Spinal cord (tissue), 10 donors: ENCODE data around the gene ATXN3L. TPM values are rescaled to one million over a fixed set of nuclear protein-coding genes. Genes with fewer than 3 reads are reported as not detected.

Source experiments
- DNase-seq, 6 donors: peaks; one replicate each; pipeline versions ENCODE4 v3.0.0 to v3.0.0-alpha.2; 2013 to 2015; ENCODE audit warnings: low spot score in 6 of 6, low read depth in 4 of 6
- H3K27ac ChIP-seq: one replicate; pipeline ENCODE4 v1.5.1; 2013; ENCODE audit warnings: low read depth, low read length, control low read depth
- H3K27me3 ChIP-seq: one replicate; pipeline ENCODE4 v1.6.1; 2013; ENCODE audit warnings: low read length; ENCODE audit not compliant: control insufficient read depth, insufficient read depth
- H3K36me3 ChIP-seq: one replicate; pipeline ENCODE4 v1.6.1; 2013; ENCODE audit warnings: low read length; ENCODE audit not compliant: control insufficient read depth, insufficient read depth
- H3K4me1 ChIP-seq: one replicate; pipeline ENCODE4 v1.6.1; 2013; ENCODE audit warnings: low read length; ENCODE audit not compliant: control insufficient read depth, insufficient read depth
- H3K4me3 ChIP-seq: one replicate; pipeline ENCODE4 v1.5.1; 2013; ENCODE audit warnings: low read depth, low read length, control low read depth
- H3K9me3 ChIP-seq: one replicate; pipeline ENCODE4 v1.6.1; 2013; ENCODE audit warnings: low read length; ENCODE audit not compliant: control insufficient read depth, insufficient read depth
- whole genome bisulfite sequencing: methylation state at CpG from one replicate; pipeline ENCODE4 v1.1.5; 2013; ENCODE audit warnings: missing lambda C conversion rate; ENCODE audit not compliant: insufficient coverage; 5-methylcytosine and 5-hydroxymethylcytosine counted together
- polyA plus RNA-seq, 2 donors: library from polyadenylated mRNA; unstranded; fragments of 120-200 nt; gene quantifications; one replicate each; pipeline ENCODE4 v1.2.1, GENCODE V29; 2013; ENCODE audit not compliant: insufficient read length in 2 of 2
- total RNA-seq, 2 donors: library from RNA; depleted of rRNA in 1 of 2; stranded (reverse); fragments of 120-200 nt in 1 of 2; fragments of >200 nt in 1 of 2; gene quantifications; one replicate each; pipeline versions ENCODE4 v1.2.3 to v1.2.4, GENCODE V29; 2013 to 2014
- donor health status: healthy.

ATXN3L gene
- total and polyA plus RNA-seq, 4 donors, result not detected

- Histone ChIP-seq H3K27ac (no peak overlapping the region), H3K36me3 (no peaks in the 10 kb centered on the region), H3K4me3 (no peak overlapping the region), H3K4me1 (no peaks in the 10 kb centered on the region), H3K9me3 (no peaks in the 10 kb centered on the region), H3K27me3 (peaks cover 2% of the 10 kb centered on the region)
- 97% methylated on average over 20 of the region's 32 CpGs for WGBS
- DNase-seq, result no peak
These were observed 28.8 kb downstream of the ATXN3L start for GRCh38 chrX:13290891-13291614.

- Histone ChIP-seq H3K9me3 (peaks cover 2% of the 10 kb centered on the region), H3K4me1 (no peaks in the 10 kb centered on the region), H3K36me3 (no peaks in the 10 kb centered on the region), H3K27ac (no peak overlapping the region), H3K4me3 (no peak overlapping the region), H3K27me3 (peaks cover 2% of the 10 kb centered on the region)
- no CpG with 5 or more reads among the region's 5 CpGs for WGBS
- no peak for DNase-seq
These were observed 31.2 kb downstream of the ATXN3L start for GRCh38 chrX:13288671-13289070.

- Histone ChIP-seq H3K36me3 (no peaks in the 10 kb centered on the region), H3K27me3 (no peaks in the 10 kb centered on the region), H3K4me1 (no peaks in the 10 kb centered on the region), H3K4me3 (no peak overlapping the region), H3K27ac (no peak overlapping the region), H3K9me3 (peaks cover 2% of the 10 kb centered on the region)
- no CpG with 5 or more reads among the region's 2 CpGs for WGBS
- no peak for DNase-seq
These were observed 32.0 kb downstream of the ATXN3L start for GRCh38 chrX:13287816-13288215.

- no peak for DNase-seq
- WGBS, result 87% methylated on average over 6 of the region's 7 CpGs
- Histone ChIP-seq H3K27ac (no peak overlapping the region), H3K36me3 (no peaks in the 10 kb centered on the region), H3K4me1 (no peaks in the 10 kb centered on the region), H3K4me3 (no peak overlapping the region), H3K27me3 (peaks cover 10% of the 10 kb centered on the region), H3K9me3 (peaks cover 2% of the 10 kb centered on the region)
These were observed 34.2 kb downstream of the ATXN3L start for GRCh38 chrX:13285693-13286092.

- DNase-seq, result no peak
- WGBS, result 90% methylated on average over 4 of the region's 5 CpGs
- H3K4me3 ChIP-seq, result no peak overlapping the region
- no peaks in the 10 kb centered on the region for H3K4me1 ChIP-seq
- no peaks in the 10 kb centered on the region for H3K36me3 ChIP-seq
- H3K9me3 ChIP-seq, result peaks cover 2% of the 10 kb centered on the region
- no peak overlapping the region for H3K27ac ChIP-seq
- peaks cover 10% of the 10 kb centered on the region for H3K27me3 ChIP-seq
These were observed 34.6 kb downstream of the ATXN3L start for GRCh38 chrX:13285229-13285628.

- no peak overlapping the region for H3K27ac ChIP-seq
- peaks cover 2% of the 10 kb centered on the region for H3K9me3 ChIP-seq
These were observed 35.3 kb downstream of the ATXN3L start for GRCh38 chrX:13284570-13284969.

GRCh38 chrX:13283950-13284546 is 35.8 kb downstream of the ATXN3L start:
- Histone ChIP-seq H3K27me3 (peaks cover 10% of the 10 kb centered on the region), H3K4me1 (no peaks in the 10 kb centered on the region), H3K27ac (no peak overlapping the region), H3K36me3 (no peaks in the 10 kb centered on the region), H3K9me3 (peaks cover 2% of the 10 kb centered on the region), H3K4me3 (no peak overlapping the region)
- peak in 1 of 6 donors; percentile 60 for DNase-seq
- WGBS, result 71% methylated on average over 1 of the region's 1 CpG

More at GRCh38 chrX:13284570-13284969, 35.3 kb downstream of the ATXN3L start:
- WGBS, result 78% methylated on average over 1 of the region's 1 CpG
- DNase-seq, result no peak
- Histone ChIP-seq H3K27me3 (peaks cover 10% of the 10 kb centered on the region), H3K36me3 (no peaks in the 10 kb centered on the region), H3K4me1 (no peaks in the 10 kb centered on the region), H3K4me3 (no peak overlapping the region)

- Histone ChIP-seq H3K9me3 (peaks cover 2% of the 10 kb centered on the region), H3K36me3 (no peaks in the 10 kb centered on the region), H3K27me3 (peaks cover 10% of the 10 kb centered on the region), H3K4me1 (no peaks in the 10 kb centered on the region), H3K4me3 (no peak overlapping the region), H3K27ac (no peak overlapping the region)
- no CpG with 5 or more reads among the region's 2 CpGs for WGBS
- DNase-seq, result no peak
These were observed 36.3 kb downstream of the ATXN3L start for GRCh38 chrX:13283512-13283911.

GRCh38 chrX:13281289-13281688 is 38.6 kb downstream of the ATXN3L start:
- Histone ChIP-seq H3K4me1 (no peaks in the 10 kb centered on the region), H3K4me3 (no peak overlapping the region), H3K27ac (no peak overlapping the region), H3K36me3 (no peaks in the 10 kb centered on the region), H3K9me3 (peaks cover 2% of the 10 kb centered on the region), H3K27me3 (peaks cover 12% of the 10 kb centered on the region)
- no peak for DNase-seq
- WGBS, result 88% methylated on average over 4 of the region's 6 CpGs
